Effector memory CD8-positive, alpha-beta T cell (primary cell): ENCODE data around the gene TMOD1.
"Not testable (repeated sequence)": the region's sequence is repeated elsewhere in the genome, so short reads cannot be mapped to it uniquely, and the experiment has no call there.

Source experiments
- ATAC-seq: fragments of 150-1000 bp; cut with Tn5 transposase; replicated peaks from 2 replicates; pipeline ENCODE4 v1.10.0; 2021; ENCODE audit warnings: mild to moderate bottlenecking, moderate library complexity
- DNase-seq, 3 experiments: peaks; one replicate each; pipeline ENCODE4 v3.0.0; 2021
- H3K27ac Mint-ChIP-seq, 2 donors: one replicate each; pipeline ENCODE4 v1.8.0; 2022; ENCODE audit warnings: mild to moderate bottlenecking in 2 of 2, mixed read lengths in 2 of 2, moderate library complexity in 2 of 2
- H3K27me3 Mint-ChIP-seq, 2 donors: one replicate each; pipeline ENCODE4 v1.8.0; 2022; ENCODE audit warnings: mixed read lengths in 2 of 2
- H3K36me3 Mint-ChIP-seq: one replicate; pipeline ENCODE4 v1.8.0; 2022; ENCODE audit warnings: mild to moderate bottlenecking, moderate library complexity, mixed read lengths; ENCODE audit not compliant: insufficient read depth
- H3K4me1 Mint-ChIP-seq, 2 donors: one replicate each; pipeline ENCODE4 v1.8.0; 2022; ENCODE audit warnings: low read depth in 2 of 2, mixed read lengths in 2 of 2
- H3K4me3 Mint-ChIP-seq, 2 donors: one replicate each; pipeline ENCODE4 v1.8.0; 2022; ENCODE audit warnings: mild to moderate bottlenecking in 2 of 2, mixed read lengths in 2 of 2, moderate library complexity in 2 of 2
- H3K9me3 Mint-ChIP-seq, 2 donors: one replicate each; pipeline ENCODE4 v1.8.0; 2022; ENCODE audit warnings: mixed read lengths in 2 of 2

Gene TMOD1

GRCh38 chr9:97480174-97480573, 21.3 kb upstream of the TMOD1 start:
- H3K4me3 Mint-ChIP-seq = no peak overlapping the region

GRCh38 chr9:97480749-97481148, 20.7 kb upstream of the TMOD1 start:
- Mint-ChIP-seq H3K4me3 (no peak overlapping the region), H3K9me3 (no peaks in the 10 kb centered on the region), H3K4me1 (no peaks in the 10 kb centered on the region), H3K36me3 (peaks cover 31% of the 10 kb centered on the region), H3K27ac (no peak overlapping the region), H3K27me3 (no peaks in the 10 kb centered on the region)
- no peak for DNase-seq
- ATAC-seq = no peak

More at GRCh38 chr9:97480174-97480573, 21.3 kb upstream of the TMOD1 start:
- Mint-ChIP-seq H3K36me3 (peaks cover 31% of the 10 kb centered on the region), H3K27ac (no peak overlapping the region), H3K9me3 (no peaks in the 10 kb centered on the region), H3K4me1 (no peaks in the 10 kb centered on the region), H3K27me3 (no peaks in the 10 kb centered on the region)
- DNase-seq (no peak), ATAC-seq (no peak)

DNA sequence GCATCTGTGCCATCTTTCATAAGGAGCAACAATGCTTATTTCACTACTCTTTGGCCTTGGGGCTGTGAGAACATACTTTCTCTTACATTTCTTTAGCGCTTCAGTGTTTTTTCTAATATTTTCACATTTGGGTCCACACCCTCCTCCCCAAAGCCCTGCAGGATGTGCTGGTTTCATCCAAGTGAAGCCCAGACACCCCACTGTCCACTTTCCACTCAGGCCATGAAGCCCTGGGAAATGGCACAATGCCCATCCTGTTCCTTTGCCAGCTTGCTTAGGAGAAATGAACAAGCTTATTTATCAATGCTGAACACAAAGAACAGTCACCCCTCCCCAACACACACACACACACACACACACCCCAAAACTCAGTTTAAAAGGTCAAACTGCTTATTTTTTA, 17.3 kb upstream of the TMOD1 start:
- no peak overlapping the region for H3K4me3 Mint-ChIP-seq
- H3K27ac Mint-ChIP-seq = peak overlapping the region in 1 of 2 donors; percentile 35
- H3K4me1 Mint-ChIP-seq = no peaks in the 10 kb centered on the region
- peaks cover 46% of the 10 kb centered on the region for H3K36me3 Mint-ChIP-seq
- no peak for DNase-seq
- ATAC-seq = no peak
- H3K9me3 Mint-ChIP-seq = no peaks in the 10 kb centered on the region
- H3K27me3 Mint-ChIP-seq = no peaks in the 10 kb centered on the region

GRCh38 chr9:97487107-97487506, 14.4 kb upstream of the TMOD1 start:
- H3K4me1 Mint-ChIP-seq = peaks cover 0 to 2% of the 10 kb centered on the region in 2 donors
- H3K4me3 Mint-ChIP-seq = no peak overlapping the region
- DNase-seq = no peak
- peaks cover 38% of the 10 kb centered on the region for H3K36me3 Mint-ChIP-seq
- no peaks in the 10 kb centered on the region for H3K27me3 Mint-ChIP-seq
- no peaks in the 10 kb centered on the region for H3K9me3 Mint-ChIP-seq
- no peak for ATAC-seq
- H3K27ac Mint-ChIP-seq = no peak overlapping the region

GRCh38 chr9:97487861-97488260, 13.6 kb upstream of the TMOD1 start:
- no peak for DNase-seq
- no peak for ATAC-seq
- no peak overlapping the region for H3K27ac Mint-ChIP-seq
- no peaks in the 10 kb centered on the region for H3K27me3 Mint-ChIP-seq
- no peak overlapping the region for H3K4me3 Mint-ChIP-seq
- H3K9me3 Mint-ChIP-seq = no peaks in the 10 kb centered on the region
- peaks cover 32% of the 10 kb centered on the region for H3K36me3 Mint-ChIP-seq
- H3K4me1 Mint-ChIP-seq = peaks cover 0 to 2% of the 10 kb centered on the region in 2 donors

DNA sequence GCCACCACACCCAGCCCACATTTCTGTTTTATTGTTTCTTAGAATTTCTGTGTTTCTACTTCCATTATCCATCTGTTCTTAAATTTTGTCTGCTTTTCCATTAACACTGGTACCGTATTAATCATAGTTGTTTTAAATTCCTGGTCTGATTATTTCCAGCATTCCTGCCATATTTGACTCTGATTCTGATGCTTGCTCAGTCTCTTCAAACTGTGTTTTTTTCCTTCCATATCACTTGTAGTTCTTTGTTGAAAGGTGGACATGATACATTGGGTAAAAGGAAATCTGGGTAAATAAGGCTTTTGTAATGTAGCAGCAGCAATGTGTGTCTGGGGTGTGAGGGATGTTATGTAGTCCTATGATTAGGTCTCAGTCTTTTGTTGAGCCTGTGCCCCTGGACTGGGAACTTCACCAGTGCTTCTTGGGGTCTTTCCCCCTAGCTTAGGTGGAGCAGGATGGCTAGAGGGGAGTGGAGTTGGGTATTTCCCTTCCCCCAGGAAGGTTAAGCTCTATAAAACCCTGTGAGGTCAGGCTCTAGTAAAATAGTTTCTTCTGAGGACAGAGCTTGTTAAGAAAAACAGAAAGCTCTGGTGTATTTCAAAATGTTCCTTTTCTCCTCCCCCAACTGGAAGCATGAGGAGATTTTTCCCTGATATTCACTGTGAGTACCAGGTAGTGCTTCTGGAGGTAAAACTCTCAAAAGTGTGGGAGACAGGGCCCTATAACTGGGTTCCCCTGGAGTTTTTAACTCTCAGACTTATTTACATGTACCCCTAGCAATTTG, 10.1 kb upstream of the TMOD1 start:
- H3K36me3 Mint-ChIP-seq = peaks cover 23% of the 10 kb centered on the region
- H3K4me1 Mint-ChIP-seq = peaks cover 0 to 3% of the 10 kb centered on the region in 2 donors
- H3K27me3 Mint-ChIP-seq = no peaks in the 10 kb centered on the region
- ATAC-seq (no peak), DNase-seq (no peak)
- no peaks in the 10 kb centered on the region for H3K9me3 Mint-ChIP-seq
- no peak overlapping the region for H3K4me3 Mint-ChIP-seq
- H3K27ac Mint-ChIP-seq = peak overlapping the region in 1 of 2 donors; percentile 47

DNA sequence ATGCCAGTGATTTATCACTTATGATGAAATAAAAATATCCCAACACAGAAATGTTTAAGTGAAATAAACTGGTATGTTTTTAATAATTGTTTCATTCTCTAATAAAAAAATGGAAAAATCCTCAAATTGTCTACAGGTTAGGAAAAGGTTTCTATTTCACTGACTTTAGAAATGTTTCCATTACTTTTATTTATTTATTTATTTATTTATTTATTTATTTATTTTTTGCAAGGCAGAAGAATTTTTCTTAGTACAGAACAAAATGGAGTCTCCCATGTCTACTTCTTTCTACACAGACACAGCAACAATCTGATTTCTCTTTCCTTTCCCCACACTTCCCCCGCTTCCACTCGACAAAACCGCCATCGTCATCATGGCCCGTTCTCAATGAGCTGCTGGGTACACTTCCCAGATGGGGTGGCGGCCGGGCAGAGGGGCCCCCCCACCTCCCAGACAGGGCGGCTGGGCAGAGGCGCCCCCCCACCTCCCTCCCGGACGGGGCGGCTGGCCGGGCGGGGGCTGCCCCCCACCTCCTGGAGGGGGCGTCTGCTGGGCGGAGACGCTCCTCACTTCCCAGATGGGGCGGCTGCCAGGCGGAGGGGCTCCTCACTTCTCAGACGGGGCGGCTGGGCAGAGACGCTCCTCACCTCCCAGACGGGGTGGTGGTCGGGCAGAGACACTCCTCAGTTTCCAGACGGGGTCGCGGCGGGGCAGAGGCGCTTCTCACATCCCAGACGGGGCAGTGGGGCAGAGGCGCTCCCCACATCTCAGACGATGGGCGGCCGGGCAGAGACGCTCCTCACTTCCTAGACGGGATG, 3.7 kb upstream of the TMOD1 start:
- H3K9me3 Mint-ChIP-seq, H3K27ac Mint-ChIP-seq, H3K4me3 Mint-ChIP-seq, H3K4me1 Mint-ChIP-seq, ATAC-seq, DNase-seq, H3K36me3 Mint-ChIP-seq: not testable (repeated sequence)
- peaks cover 11 to 16% of the 10 kb centered on the region in 2 donors for H3K27me3 Mint-ChIP-seq

DNA sequence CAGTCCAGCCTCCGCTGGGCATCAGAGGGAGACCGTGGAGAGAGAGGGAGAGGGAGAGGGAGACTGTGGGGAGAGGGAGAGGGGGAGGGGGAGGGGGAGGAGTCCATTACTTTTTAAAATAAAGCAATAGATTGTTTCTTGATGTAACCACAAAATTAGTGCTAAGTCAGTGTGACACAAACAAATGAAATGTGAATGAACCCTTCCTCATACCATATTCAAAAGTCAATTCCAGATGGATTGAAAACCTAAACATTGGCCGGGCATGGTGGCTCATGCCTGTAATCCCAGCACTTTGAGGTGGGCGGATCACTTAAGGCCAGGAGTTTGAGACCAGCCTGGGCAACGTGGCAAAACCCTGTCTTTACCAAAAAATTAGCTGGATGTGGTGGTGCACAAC, 2.6 kb upstream of the TMOD1 start:
- not testable (repeated sequence) for H3K9me3 Mint-ChIP-seq, ATAC-seq, H3K27ac Mint-ChIP-seq, H3K36me3 Mint-ChIP-seq, H3K4me3 Mint-ChIP-seq, DNase-seq
- H3K27me3 Mint-ChIP-seq = peaks cover 11 to 27% of the 10 kb centered on the region in 2 donors
- peaks cover 10% of the 10 kb centered on the region in 2 donors for H3K4me1 Mint-ChIP-seq

DNA sequence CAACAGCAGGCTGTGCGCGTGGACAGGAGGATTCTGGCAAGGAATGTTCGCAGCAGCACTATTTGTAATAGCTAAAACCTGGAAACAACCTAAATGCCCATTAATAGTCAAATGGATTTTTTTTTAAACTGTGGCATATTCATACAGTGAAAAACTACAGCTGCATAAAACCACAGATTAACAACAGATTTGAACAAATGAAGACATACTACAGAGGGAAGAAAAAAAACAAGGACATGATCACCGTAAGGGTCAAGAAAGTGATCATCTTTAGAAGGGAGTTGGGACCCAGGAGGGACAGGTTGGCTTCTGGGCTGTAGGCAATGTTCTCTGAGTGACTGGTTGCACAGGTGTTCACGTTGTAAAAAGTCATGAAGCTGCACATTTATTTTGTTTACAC, 1.2 kb upstream of the TMOD1 start:
- H3K27ac Mint-ChIP-seq = no peak overlapping the region
- DNase-seq = no peak
- no peaks in the 10 kb centered on the region for H3K9me3 Mint-ChIP-seq
- peaks cover 10% of the 10 kb centered on the region in 2 donors for H3K4me1 Mint-ChIP-seq
- ATAC-seq = no peak
- H3K27me3 Mint-ChIP-seq = peaks cover 11 to 34% of the 10 kb centered on the region in 2 donors
- peak overlapping the region; percentile 66 to 74 for H3K4me3 Mint-ChIP-seq
- no peaks in the 10 kb centered on the region for H3K36me3 Mint-ChIP-seq

DNA sequence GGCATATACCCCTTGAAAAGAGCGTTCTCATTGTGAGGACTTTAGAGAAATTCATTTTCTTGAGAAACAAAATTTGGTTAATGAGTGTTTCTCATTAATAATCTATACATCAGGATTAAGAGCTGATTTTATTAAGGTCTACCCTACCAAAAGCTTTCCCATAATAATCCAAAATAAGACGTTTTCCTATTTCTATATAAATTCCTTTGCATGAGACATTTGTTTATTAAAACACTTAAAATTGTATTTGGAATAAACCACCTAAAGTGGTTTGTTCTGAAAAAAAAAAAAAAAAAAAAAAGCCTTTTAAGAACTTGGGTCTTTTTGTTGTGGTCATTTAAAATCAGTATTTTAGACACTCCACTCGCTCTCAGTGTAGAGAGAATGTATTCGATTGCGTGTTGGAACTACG, 695 bp upstream of the TMOD1 start:
- no peak for ATAC-seq
- peaks cover 10% of the 10 kb centered on the region in 2 donors for H3K4me1 Mint-ChIP-seq

DNA sequence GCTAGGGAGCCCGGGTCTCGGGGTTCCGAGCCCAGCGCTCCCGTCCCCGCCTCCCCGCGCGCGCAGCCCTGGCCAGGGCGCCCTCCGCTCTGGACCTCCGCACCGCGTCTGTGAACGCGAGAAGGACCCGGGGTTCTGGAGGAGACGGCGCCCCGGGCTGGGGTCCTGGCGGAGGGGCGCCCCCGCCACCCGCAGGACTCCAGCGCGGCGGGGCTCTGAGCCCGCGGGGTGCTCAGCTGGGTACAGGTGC, 431 bp downstream of the TMOD1 start:
- Mint-ChIP-seq H3K9me3 (no peaks in the 10 kb centered on the region), H3K36me3 (no peaks in the 10 kb centered on the region), H3K27me3 (peaks cover 11 to 34% of the 10 kb centered on the region in 2 donors), H3K27ac (no peak overlapping the region), H3K4me3 (peak overlapping the region; percentile 67 to 70), H3K4me1 (peaks cover 8 to 10% of the 10 kb centered on the region in 2 donors)
- ATAC-seq (peak; percentile 29), DNase-seq (no peak)

More for the DNA sequence above, 695 bp upstream of the TMOD1 start:
- Mint-ChIP-seq H3K27me3 (peaks cover 11 to 34% of the 10 kb centered on the region in 2 donors), H3K9me3 (no peaks in the 10 kb centered on the region), H3K4me3 (peak overlapping the region; percentile 66 to 74), H3K27ac (no peak overlapping the region), H3K36me3 (no peaks in the 10 kb centered on the region)
- DNase-seq = no peak

DNA sequence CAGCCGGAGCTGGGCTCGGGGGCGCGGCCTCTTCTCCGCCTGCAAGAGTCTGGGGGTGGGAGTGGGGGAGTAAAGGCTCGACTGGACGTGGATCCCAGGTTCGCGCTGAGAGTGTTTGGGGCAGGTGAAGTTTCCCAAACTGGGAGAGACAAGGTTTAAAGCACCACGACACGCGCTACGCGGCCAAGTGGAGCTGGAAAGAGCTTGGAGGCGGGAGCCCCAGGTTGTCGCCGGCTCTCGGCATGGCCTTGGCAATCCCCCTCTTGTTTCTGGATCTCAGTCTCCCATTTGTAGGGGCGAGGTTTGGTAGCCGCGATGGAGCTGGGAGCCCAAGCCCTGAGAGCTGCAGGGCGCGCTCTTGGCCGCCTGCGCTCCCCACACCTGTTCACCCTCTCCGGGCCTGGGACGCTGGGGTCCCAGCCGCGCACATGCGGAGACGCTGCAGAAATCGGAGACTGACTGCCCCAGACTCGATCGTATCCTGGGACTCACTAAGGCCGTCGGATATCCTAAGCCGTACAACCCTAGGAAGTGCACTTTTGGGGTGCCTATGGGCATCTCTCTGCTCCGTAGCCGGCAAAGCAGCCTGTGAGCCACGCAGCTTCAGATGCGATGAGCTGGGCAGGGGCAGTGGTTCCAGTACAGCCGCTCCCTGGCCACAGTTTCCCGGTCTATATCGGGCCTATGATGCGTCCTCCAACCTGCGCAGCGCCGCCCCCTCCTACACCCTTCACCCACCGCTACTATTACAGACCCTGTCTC, 937 bp downstream of the TMOD1 start:
- no peak for DNase-seq
- no peaks in the 10 kb centered on the region for H3K9me3 Mint-ChIP-seq
- H3K4me1 Mint-ChIP-seq = peaks cover 8 to 10% of the 10 kb centered on the region in 2 donors
- H3K36me3 Mint-ChIP-seq = no peaks in the 10 kb centered on the region
- peak overlapping the region; percentile 67 to 70 for H3K4me3 Mint-ChIP-seq
- ATAC-seq = no peak
- peaks cover 11 to 34% of the 10 kb centered on the region in 2 donors for H3K27me3 Mint-ChIP-seq
- H3K27ac Mint-ChIP-seq = no peak overlapping the region

DNA sequence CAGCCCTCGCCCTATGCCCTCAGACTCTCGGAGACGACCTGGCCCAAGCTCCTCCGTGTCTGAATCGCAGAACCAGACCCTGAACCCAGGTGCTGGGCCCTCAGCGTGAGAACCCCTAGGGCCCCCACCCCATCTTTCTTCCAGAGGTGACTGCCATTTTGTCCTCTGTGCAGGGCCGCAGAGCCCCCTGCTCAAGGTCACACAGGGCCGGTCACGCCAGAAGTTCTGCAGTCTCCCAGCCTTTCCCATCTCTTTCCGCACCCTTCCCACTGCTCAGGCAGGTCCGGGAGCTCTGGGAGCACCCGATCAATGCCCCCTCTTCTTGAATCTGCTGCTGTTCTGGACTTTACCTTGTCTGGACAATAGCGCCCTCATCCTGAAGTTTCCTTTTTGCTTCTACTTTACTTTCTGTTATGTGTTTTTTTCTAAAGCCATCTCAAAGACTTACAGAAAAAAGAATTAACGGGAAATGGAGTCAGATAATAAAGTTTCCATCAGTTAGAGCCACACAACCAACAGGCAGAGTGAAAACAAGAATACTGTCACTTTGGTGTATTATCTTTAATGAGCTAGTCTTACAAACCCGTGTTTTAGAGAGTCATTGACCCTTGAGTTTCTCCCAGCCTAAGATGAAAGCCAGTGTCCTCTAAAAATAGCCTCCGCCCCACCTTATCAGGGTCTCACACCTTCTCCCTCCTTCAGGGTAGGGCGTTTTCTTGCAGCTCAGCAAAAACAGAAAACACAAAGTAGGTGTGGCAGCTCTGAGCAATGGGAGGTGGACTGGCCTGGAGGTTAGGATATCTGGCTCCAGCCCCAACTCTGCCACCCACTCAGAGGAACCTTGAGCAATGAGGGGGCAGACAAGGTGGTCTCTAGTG, 1.8 kb downstream of the TMOD1 start:
- Mint-ChIP-seq H3K27ac (no peak overlapping the region), H3K4me3 (peak overlapping the region; percentile 67 to 70), H3K4me1 (peaks cover 8 to 10% of the 10 kb centered on the region in 2 donors), H3K9me3 (no peaks in the 10 kb centered on the region), H3K36me3 (no peaks in the 10 kb centered on the region), H3K27me3 (peaks cover 11 to 34% of the 10 kb centered on the region in 2 donors)
- no peak for DNase-seq
- ATAC-seq = no peak
